A549 (cell line): ENCODE data around the gene PELI1. TPM values are rescaled to one million over a fixed set of nuclear protein-coding genes. Genes with fewer than 3 reads are reported as not detected.

Experiments used
- ATAC-seq, 2 experiments: fragments of 200-7000 bp in 1 of 2; fragments of >200 bp in 1 of 2; cut with Nextera tagmentation in 1 of 2; cut with Tn5 transposase in 1 of 2; 3 replicates each; pipeline versions ENCODE4 v1.8.0 to v1.9.1; 2018 to 2020; ENCODE audit warnings: mild to moderate bottlenecking in 1 of 2, moderate library complexity in 1 of 2
- CTCF ChIA-PET: fragments of 300-600 bp; sonication (Branson Sonifier 250); formaldehyde crosslinking; extraction: SDS; loops from one replicate; lab custom pipeline; 2021; ENCODE audit warnings: antibody characterized with exemption, inconsistent platforms; lab: Yijun Ruan, JAX
- POLR2A ChIA-PET: fragments of 350-600 bp; formaldehyde crosslinking; extraction: SDS; loops from one replicate; lab custom pipeline; 2021; ENCODE audit warnings: antibody characterized with exemption, inconsistent platforms; lab: Yijun Ruan, JAX
- DNase-seq, 2 experiments: peaks; one replicate each; pipeline versions ENCODE4 v3.0.0 to v3.0.0-alpha.2; 2011 to 2016; ENCODE audit warnings: low read depth in 1 of 2, low spot score in 1 of 2
- FAIRE-seq: peaks from 2 replicates; lab custom pipeline; 2011; peaks lifted over from hg19 to GRCh38; lab: Jason Lieb, UNC
- H3K27ac ChIP-seq, 2 experiments: fragments of >200 bp; sonication (Bioruptor Twin); formaldehyde crosslinking; 3 replicates each; pipeline ENCODE4 v1.5.1; 2016 to 2017
- H3K4me1 ChIP-seq: fragments of >200 bp; sonication (Bioruptor Twin); formaldehyde crosslinking; 3 replicates; pipeline ENCODE4 v1.6.1; 2016
- H3K4me2 ChIP-seq: fragments of >200 bp; sonication (Bioruptor Twin); formaldehyde crosslinking; 3 replicates; pipeline ENCODE4 v1.6.1; 2016
- H3K4me3 ChIP-seq: fragments of >200 bp; sonication (Bioruptor Twin); formaldehyde crosslinking; 3 replicates; pipeline ENCODE4 v1.5.1; 2016
- H3K9me3 ChIP-seq: fragments of >200 bp; sonication (Bioruptor Twin); formaldehyde crosslinking; 3 replicates; pipeline ENCODE4 v1.6.1; 2016
- BHLHE40 ChIP-seq: IDR thresholded peaks from 2 replicates; pipeline ENCODE4 v1.6.1; 2012; ENCODE audit warnings: low read depth, low read length, inconsistent platforms
- CHD4 ChIP-seq: fragments of 200-600 bp; sonication (generic); IDR thresholded peaks from 2 replicates; pipeline ENCODE4 v1.6.1; 2016; ENCODE audit warnings: antibody characterized with exemption, mild to moderate bottlenecking, borderline replicate concordance
- EP300 ChIP-seq, 2 experiments: fragments of >200 bp; sonication (Bioruptor Twin); formaldehyde crosslinking; IDR thresholded peaks; 2 replicates in 1 of 2; 3 replicates in 1 of 2; pipeline ENCODE4 v1.6.1; 2016 to 2017
- ESRRA ChIP-seq: fragments of 150-350 bp; IDR thresholded peaks from 2 replicates; pipeline ENCODE4 v1.6.1; 2014; ENCODE audit warnings: mild to moderate bottlenecking, low read length, borderline replicate concordance
- FOSL2 ChIP-seq, 2 experiments: fragments of 450-650 bp in 1 of 2; fragments of >200 bp in 1 of 2; sonication (Bioruptor Twin) in 1 of 2; formaldehyde crosslinking; IDR thresholded peaks; 2 replicates each; pipeline versions ENCODE4 v1.5.0 to v1.6.1; 2016 to 2020; ENCODE audit warnings: mild to moderate bottlenecking in 1 of 2, moderate library complexity in 1 of 2
- HOXB13 ChIP-seq: fragments of 250-450 bp; sonication (Bioruptor Pico); IDR thresholded peaks from 2 replicates; pipeline ENCODE4 v1.5.0; 2020; ENCODE audit warnings: low read depth, mild to moderate bottlenecking, moderate library complexity
- JUNB ChIP-seq: fragments of >200 bp; sonication (Bioruptor Twin); formaldehyde crosslinking; IDR thresholded peaks from 2 replicates; pipeline ENCODE4 v1.6.1; 2016
- KDM5A ChIP-seq: fragments of 200-600 bp; sonication (generic); IDR thresholded peaks from 2 replicates; pipeline ENCODE4 v1.6.1; 2016; ENCODE audit warnings: antibody characterized with exemption, mild to moderate bottlenecking
- MAFK ChIP-seq: fragments of 450-650 bp; IDR thresholded peaks from 2 replicates; pipeline ENCODE4 v1.6.1; 2014; ENCODE audit not compliant: partially characterized antibody
- MAZ ChIP-seq: fragments of 150-350 bp; IDR thresholded peaks from 2 replicates; pipeline ENCODE4 v1.6.1; 2014; ENCODE audit warnings: antibody characterized with exemption, low read depth, low read length, borderline replicate concordance
- RFX5 ChIP-seq: fragments of 450-650 bp; IDR thresholded peaks from 2 replicates; pipeline ENCODE4 v1.7.1; 2014; ENCODE audit warnings: antibody characterized with exemption, mild to moderate bottlenecking, moderate library complexity
- RNF2 ChIP-seq: fragments of 200-600 bp; sonication (generic); IDR thresholded peaks from 2 replicates; pipeline ENCODE4 v1.6.1; 2016; ENCODE audit warnings: low read depth, mild to moderate bottlenecking, antibody characterized with exemption, moderate library complexity, borderline replicate concordance
- SMC3 ChIP-seq: fragments of >200 bp; sonication (Bioruptor Twin); formaldehyde crosslinking; IDR thresholded peaks from 3 replicates; pipeline ENCODE4 v1.6.1; 2018; ENCODE audit warnings: inconsistent platforms
- ZSCAN20 ChIP-seq: fragments of 250-450 bp; sonication (Bioruptor Pico); IDR thresholded peaks from 2 replicates; pipeline ENCODE4 v1.8.0; 2022; ENCODE audit warnings: mild to moderate bottlenecking, moderate library complexity
- WGBS: methylation state at CpG from one replicate; pipeline ENCODE4 v1.1.6; 2017; ENCODE audit errors: missing lambda C conversion rate; 5-methylcytosine and 5-hydroxymethylcytosine counted together
- polyA plus RNA-seq, 4 experiments: library from polyadenylated mRNA; depleted of rRNA in 3 of 4; stranded (reverse); fragments of >200 nt; fragmentation: RNase III in 1 of 4; extraction: RNeasy Plus Mini Kit Qiagen cat#74134 plus additional on column Dnase treatment in 1 of 4; gene quantifications; 2 replicates in 3 of 4; 3 replicates in 1 of 4; pipeline ENCODE4 v1.2.3, GENCODE V29; 2011 to 2017
- TF ChIP-seq, protein P1 (sequence below): fragments of 200-600 bp; sonication (generic); IDR thresholded peaks from 2 replicates; pipeline ENCODE4 v1.6.1; 2016; ENCODE audit warnings: antibody characterized with exemption, mild to moderate bottlenecking, moderate library complexity
- TF ChIP-seq, protein P2 (sequence below): IDR thresholded peaks from 2 replicates; pipeline ENCODE4 v1.6.1; 2012; ENCODE audit warnings: low read depth, borderline replicate concordance
- TF ChIP-seq, protein P3 (sequence below): fragments of 450-650 bp; IDR thresholded peaks from 2 replicates; pipeline ENCODE4 v1.6.1; 2014; ENCODE audit warnings: antibody characterized with exemption
- TF ChIP-seq, protein P4 (sequence below): fragments of >200 bp; sonication (Bioruptor Twin); formaldehyde crosslinking; IDR thresholded peaks from 3 replicates; pipeline ENCODE4 v1.6.1; 2016
- TF ChIP-seq, protein P5 (sequence below): fragments of 250-450 bp; sonication (Bioruptor Pico); IDR thresholded peaks from 2 replicates; pipeline ENCODE4 v1.5.0; 2020; ENCODE audit warnings: low read depth, mild to moderate bottlenecking, moderate library complexity
- TF ChIP-seq, protein P6 (sequence below): fragments of >200 bp; sonication (Bioruptor Twin); formaldehyde crosslinking; IDR thresholded peaks from 3 replicates; pipeline ENCODE4 v1.5.1; 2016

Gene PELI1
- polyA plus RNA-seq, 2 of the 4 experiments (the other 2 are of a cell fraction) = 2.1 to 5.1 TPM

DNA sequence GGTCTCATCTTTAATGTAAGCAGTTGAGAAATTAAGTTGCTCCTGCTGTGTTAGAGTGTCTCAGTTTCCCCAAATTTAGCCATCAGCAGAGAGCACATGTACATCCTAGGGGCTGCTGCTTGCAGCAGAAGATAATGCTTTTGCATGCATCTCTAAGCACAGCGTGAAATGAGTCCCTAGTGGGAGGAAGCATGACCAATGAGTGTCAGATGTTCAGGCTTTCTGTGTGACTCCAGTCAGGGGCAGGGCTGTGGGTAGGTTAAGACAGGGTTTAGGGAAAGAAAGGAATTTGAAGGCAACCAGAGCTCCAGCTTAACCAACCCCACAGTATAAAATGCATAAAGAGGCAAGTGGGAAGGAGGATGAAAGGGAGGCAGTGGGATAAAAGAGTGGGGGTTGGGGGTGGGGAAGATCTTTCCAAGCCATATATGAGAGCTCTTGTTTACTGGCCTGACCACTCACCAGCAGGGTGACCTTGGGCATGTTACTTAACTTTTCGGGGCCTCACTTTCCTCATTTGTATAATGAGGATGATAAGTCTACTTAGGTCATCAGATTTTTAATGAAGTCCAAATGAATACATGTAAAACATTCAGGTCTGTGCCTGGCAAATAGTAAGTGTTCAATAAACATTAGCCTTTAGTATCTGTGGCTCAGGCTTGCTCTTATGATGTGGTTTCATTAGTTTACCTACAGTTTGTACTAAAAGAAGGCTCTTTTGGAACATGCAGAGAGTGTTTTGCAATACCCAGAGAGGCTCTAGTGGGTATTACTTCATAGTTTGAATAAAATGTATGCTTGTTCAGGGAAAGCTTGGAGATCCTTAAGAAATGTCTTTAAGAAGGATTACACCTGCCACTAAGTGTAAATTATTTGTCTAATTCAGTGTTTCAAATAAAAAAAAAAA lies 42.7 kb upstream of the PELI1 start:
- no peak for FAIRE-seq
- TF ChIP-seq, protein P1, sequence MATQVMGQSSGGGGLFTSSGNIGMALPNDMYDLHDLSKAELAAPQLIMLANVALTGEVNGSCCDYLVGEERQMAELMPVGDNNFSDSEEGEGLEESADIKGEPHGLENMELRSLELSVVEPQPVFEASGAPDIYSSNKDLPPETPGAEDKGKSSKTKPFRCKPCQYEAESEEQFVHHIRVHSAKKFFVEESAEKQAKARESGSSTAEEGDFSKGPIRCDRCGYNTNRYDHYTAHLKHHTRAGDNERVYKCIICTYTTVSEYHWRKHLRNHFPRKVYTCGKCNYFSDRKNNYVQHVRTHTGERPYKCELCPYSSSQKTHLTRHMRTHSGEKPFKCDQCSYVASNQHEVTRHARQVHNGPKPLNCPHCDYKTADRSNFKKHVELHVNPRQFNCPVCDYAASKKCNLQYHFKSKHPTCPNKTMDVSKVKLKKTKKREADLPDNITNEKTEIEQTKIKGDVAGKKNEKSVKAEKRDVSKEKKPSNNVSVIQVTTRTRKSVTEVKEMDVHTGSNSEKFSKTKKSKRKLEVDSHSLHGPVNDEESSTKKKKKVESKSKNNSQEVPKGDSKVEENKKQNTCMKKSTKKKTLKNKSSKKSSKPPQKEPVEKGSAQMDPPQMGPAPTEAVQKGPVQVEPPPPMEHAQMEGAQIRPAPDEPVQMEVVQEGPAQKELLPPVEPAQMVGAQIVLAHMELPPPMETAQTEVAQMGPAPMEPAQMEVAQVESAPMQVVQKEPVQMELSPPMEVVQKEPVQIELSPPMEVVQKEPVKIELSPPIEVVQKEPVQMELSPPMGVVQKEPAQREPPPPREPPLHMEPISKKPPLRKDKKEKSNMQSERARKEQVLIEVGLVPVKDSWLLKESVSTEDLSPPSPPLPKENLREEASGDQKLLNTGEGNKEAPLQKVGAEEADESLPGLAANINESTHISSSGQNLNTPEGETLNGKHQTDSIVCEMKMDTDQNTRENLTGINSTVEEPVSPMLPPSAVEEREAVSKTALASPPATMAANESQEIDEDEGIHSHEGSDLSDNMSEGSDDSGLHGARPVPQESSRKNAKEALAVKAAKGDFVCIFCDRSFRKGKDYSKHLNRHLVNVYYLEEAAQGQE = no peak
- TF ChIP-seq MAZ = no peak
- TF ChIP-seq SMC3 = no peak
- TF ChIP-seq, protein P2, sequence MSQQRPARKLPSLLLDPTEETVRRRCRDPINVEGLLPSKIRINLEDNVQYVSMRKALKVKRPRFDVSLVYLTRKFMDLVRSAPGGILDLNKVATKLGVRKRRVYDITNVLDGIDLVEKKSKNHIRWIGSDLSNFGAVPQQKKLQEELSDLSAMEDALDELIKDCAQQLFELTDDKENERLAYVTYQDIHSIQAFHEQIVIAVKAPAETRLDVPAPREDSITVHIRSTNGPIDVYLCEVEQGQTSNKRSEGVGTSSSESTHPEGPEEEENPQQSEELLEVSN = no peak
- no peak for TF ChIP-seq CHD4
- TF ChIP-seq ESRRA = no peak
- no peak for TF ChIP-seq KDM5A
- TF ChIP-seq, protein P3, sequence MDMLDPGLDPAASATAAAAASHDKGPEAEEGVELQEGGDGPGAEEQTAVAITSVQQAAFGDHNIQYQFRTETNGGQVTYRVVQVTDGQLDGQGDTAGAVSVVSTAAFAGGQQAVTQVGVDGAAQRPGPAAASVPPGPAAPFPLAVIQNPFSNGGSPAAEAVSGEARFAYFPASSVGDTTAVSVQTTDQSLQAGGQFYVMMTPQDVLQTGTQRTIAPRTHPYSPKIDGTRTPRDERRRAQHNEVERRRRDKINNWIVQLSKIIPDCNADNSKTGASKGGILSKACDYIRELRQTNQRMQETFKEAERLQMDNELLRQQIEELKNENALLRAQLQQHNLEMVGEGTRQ = no peak
- no peak for TF ChIP-seq MAFK
- no peak for TF ChIP-seq FOSL2 (IDR thresholded peaks at IDR 0.05)
- TF ChIP-seq FOSL2 (CRISPR knock-in tag; IDR thresholded peaks at IDR 0.05) = no peak
- TF ChIP-seq, protein P4, sequence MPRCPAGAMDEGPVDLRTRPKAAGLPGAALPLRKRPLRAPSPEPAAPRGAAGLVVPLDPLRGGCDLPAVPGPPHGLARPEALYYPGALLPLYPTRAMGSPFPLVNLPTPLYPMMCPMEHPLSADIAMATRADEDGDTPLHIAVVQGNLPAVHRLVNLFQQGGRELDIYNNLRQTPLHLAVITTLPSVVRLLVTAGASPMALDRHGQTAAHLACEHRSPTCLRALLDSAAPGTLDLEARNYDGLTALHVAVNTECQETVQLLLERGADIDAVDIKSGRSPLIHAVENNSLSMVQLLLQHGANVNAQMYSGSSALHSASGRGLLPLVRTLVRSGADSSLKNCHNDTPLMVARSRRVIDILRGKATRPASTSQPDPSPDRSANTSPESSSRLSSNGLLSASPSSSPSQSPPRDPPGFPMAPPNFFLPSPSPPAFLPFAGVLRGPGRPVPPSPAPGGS = no peak
- TF ChIP-seq HOXB13 (CRISPR knock-in tag) = no peak
- TF ChIP-seq, all 56 proteins: peak for 0

DNA sequence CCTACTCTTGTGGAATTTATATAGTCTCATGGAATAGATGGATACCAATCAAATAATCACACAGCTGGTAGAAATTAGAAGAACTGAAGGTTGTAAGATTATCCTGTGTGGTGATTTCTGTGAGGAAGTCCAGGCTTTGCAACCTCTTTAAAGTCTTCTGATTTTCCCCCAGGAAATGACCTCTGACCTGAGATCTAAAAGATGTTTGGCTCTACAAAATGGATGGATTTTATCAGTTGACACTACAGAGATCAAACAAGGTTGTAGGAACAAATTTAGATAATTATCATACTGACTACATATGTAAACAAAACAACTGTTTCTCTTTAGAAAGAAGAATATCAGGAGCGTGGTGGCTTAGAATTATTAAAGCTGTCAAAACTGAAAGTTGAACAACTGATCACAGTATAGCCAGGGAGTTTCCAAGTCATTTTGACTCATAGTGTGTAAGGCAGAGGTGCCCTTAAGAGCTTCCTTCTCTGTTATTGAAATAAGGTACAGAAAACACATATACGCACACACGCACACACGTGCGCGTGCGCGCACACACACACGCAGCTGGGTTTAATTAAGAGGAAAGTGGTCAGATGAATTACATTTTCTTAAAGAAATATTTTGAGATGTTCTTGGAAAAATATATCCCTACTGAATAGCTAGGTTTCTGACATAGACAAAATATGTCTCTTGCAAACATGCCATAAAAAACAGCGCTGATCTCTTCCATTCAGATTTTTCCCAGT lies 35.5 kb upstream of the PELI1 start:
- WGBS = 92% methylated on average over 10 of the region's 10 CpGs
- ChIA-PET CTCF (interaction anchor here (0.6 to 1.0 kb wide), 4 partner anchors 12 to 308 kb away, joined by 3 to 4 read pairs (median 4); no protein-coding TSS in a partner anchor), POLR2A (no interaction called here)
- Histone ChIP-seq H3K4me1 (no peaks in the 10 kb centered on the region), H3K27ac (no peak overlapping the region), H3K4me3 (no peak overlapping the region), H3K4me2 (no peak overlapping the region), H3K9me3 (no peaks in the 10 kb centered on the region)
- DNase-seq = no peak
- TF ChIP-seq CHD4 (no peak), EP300 (IDR thresholded peaks at IDR 0.05) (no peak), ZSCAN20 (CRISPR knock-in tag) (no peak), MAZ (no peak), BHLHE40 (no peak), RNF2 (no peak), JUNB (no peak), RFX5 (no peak)
- TF ChIP-seq, protein P5, sequence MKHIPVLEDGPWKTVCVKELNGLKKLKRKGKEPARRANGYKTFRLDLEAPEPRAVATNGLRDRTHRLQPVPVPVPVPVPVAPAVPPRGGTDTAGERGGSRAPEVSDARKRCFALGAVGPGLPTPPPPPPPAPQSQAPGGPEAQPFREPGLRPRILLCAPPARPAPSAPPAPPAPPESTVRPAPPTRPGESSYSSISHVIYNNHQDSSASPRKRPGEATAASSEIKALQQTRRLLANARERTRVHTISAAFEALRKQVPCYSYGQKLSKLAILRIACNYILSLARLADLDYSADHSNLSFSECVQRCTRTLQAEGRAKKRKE (CRISPR knock-in tag) = no peak
- TF ChIP-seq, protein P4 = no peak
- TF ChIP-seq, protein P2 = no peak
- TF ChIP-seq, protein P6, sequence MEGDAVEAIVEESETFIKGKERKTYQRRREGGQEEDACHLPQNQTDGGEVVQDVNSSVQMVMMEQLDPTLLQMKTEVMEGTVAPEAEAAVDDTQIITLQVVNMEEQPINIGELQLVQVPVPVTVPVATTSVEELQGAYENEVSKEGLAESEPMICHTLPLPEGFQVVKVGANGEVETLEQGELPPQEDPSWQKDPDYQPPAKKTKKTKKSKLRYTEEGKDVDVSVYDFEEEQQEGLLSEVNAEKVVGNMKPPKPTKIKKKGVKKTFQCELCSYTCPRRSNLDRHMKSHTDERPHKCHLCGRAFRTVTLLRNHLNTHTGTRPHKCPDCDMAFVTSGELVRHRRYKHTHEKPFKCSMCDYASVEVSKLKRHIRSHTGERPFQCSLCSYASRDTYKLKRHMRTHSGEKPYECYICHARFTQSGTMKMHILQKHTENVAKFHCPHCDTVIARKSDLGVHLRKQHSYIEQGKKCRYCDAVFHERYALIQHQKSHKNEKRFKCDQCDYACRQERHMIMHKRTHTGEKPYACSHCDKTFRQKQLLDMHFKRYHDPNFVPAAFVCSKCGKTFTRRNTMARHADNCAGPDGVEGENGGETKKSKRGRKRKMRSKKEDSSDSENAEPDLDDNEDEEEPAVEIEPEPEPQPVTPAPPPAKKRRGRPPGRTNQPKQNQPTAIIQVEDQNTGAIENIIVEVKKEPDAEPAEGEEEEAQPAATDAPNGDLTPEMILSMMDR = no peak
- ATAC-seq = no peak
- FAIRE-seq = no peak

More for the DNA sequence above, 42.7 kb upstream of the PELI1 start:
- H3K4me2 ChIP-seq = no peak overlapping the region
- ChIA-PET CTCF (interaction anchor here (1.1 kb wide), 1 partner anchor 11 kb away, joined by 5 read pairs; no protein-coding TSS in a partner anchor), POLR2A (no interaction called here)
- WGBS = 10% methylated on average over 2 of the region's 2 CpGs
- DNase-seq (no peak), ATAC-seq (no peak)
- no peaks in the 10 kb centered on the region for H3K4me1 ChIP-seq
- H3K4me3 ChIP-seq = no peak overlapping the region
- H3K27ac ChIP-seq = no peak overlapping the region
- H3K9me3 ChIP-seq = no peaks in the 10 kb centered on the region
